SK-N-SH (cell line): ENCODE measurements around the gene GLIS1. TPM values are rescaled to one million over a fixed set of nuclear protein-coding genes. Genes with fewer than 3 reads are reported as not detected.

Experiments used
- CTCF ChIA-PET: fragments of 300-600, 350-600 bp; formaldehyde crosslinking; extraction: SDS; loops from one replicate; lab custom pipeline; 2021; lab: Yijun Ruan, JAX
- POLR2A ChIA-PET: fragments of 350-600 bp; sonication (Branson Sonifier 250); formaldehyde crosslinking; extraction: SDS; loops from one replicate; lab custom pipeline; 2020; ENCODE audit warnings: antibody characterized with exemption, inconsistent platforms; lab: Yijun Ruan, JAX
- DNase-seq: peaks from one replicate; pipeline ENCODE4 v3.0.0; 2012
- H2AFZ ChIP-seq: fragments of 200-600 bp; sonication (generic); 2 replicates; pipeline ENCODE4 v1.8.1; 2016; ENCODE audit warnings: antibody characterized with exemption, mild to moderate bottlenecking, low read depth
- H3F3A ChIP-seq: fragments of 200-600 bp; sonication (generic); replicated peaks from 2 replicates; pipeline ENCODE3; 2016; ENCODE audit warnings: antibody characterized with exemption, mild to moderate bottlenecking; ENCODE audit not compliant: insufficient read depth
- H3K27ac ChIP-seq, 2 experiments: fragments of 200-500 bp in 1 of 2; fragments of 200-600 bp in 1 of 2; sonication (Bioruptor generic) in 1 of 2; sonication (generic), shearing (Covaris generic) in 1 of 2; 2 replicates each; pipeline versions ENCODE4 v1.5.1 to v1.6.1; 2014 to 2016; ENCODE audit warnings: low read depth in 2 of 2, inconsistent platforms in 1 of 2, low read length in 1 of 2, mild to moderate bottlenecking in 1 of 2, mixed read lengths in 1 of 2
- H3K27me3 ChIP-seq: fragments of 200-600 bp; sonication (generic), shearing (Covaris generic); 2 replicates; pipeline ENCODE4 v1.6.1; 2016; ENCODE audit warnings: mixed run types; ENCODE audit not compliant: insufficient read depth
- H3K36me3 ChIP-seq, 2 experiments: fragments of 200-500 bp in 1 of 2; fragments of 200-600 bp in 1 of 2; sonication (Bioruptor generic) in 1 of 2; sonication (generic) in 1 of 2; replicated peaks in 1 of 2; 2 replicates each; pipeline versions ENCODE3 to v1.5.1; 2014 to 2016; ENCODE audit warnings: low read length in 1 of 2, mild to moderate bottlenecking in 1 of 2; ENCODE audit not compliant: insufficient read depth in 2 of 2, control insufficient read depth in 1 of 2
- H3K4me1 ChIP-seq, 2 experiments: fragments of 200-500 bp in 1 of 2; fragments of 200-600 bp in 1 of 2; sonication (Bioruptor generic) in 1 of 2; sonication (generic), shearing (Covaris generic) in 1 of 2; 2 replicates each; pipeline versions ENCODE4 v1.5.1 to v1.6.1; 2014 to 2016; ENCODE audit warnings: low read depth in 1 of 2, low read length in 1 of 2, mixed run types in 1 of 2; ENCODE audit not compliant: insufficient read depth in 2 of 2, control insufficient read depth in 1 of 2
- H3K4me2 ChIP-seq: fragments of 200-600 bp; sonication (generic), shearing (Covaris generic); 2 replicates; pipeline ENCODE4 v1.6.1; 2017; ENCODE audit warnings: mixed run types
- H3K4me3 ChIP-seq, 2 experiments: fragments of 200-500 bp in 1 of 2; fragments of 200-600 bp in 1 of 2; sonication (Bioruptor generic) in 1 of 2; sonication (generic), shearing (Covaris generic) in 1 of 2; 2 replicates each; pipeline versions ENCODE4 v1.5.1 to v1.8.1; 2014 to 2016; ENCODE audit warnings: low read depth in 2 of 2, inconsistent platforms in 1 of 2, low read length in 1 of 2, mild to moderate bottlenecking in 1 of 2, mixed read lengths in 1 of 2, moderate library complexity in 1 of 2
- H3K79me2 ChIP-seq: fragments of 200-600 bp; sonication (generic); 2 replicates; pipeline ENCODE4 v1.8.1; 2017; ENCODE audit warnings: mild to moderate bottlenecking; ENCODE audit not compliant: insufficient read depth
- H3K9ac ChIP-seq: fragments of 200-600 bp; sonication (generic); 2 replicates; pipeline ENCODE4 v1.6.1; 2017; ENCODE audit warnings: mixed run types
- H3K9me2 ChIP-seq: fragments of 200-600 bp; sonication (generic); 2 replicates; pipeline ENCODE4 v1.6.1; 2017; ENCODE audit warnings: mixed run types
- H3K9me3 ChIP-seq: fragments of 200-600 bp; sonication (generic); 2 replicates; pipeline ENCODE4 v1.6.1; 2017; ENCODE audit warnings: mixed run types, mild to moderate bottlenecking, moderate library complexity
- H4K20me1 ChIP-seq: fragments of 200-600 bp; sonication (generic); 2 replicates; pipeline ENCODE4 v1.6.1; 2017; ENCODE audit warnings: mild to moderate bottlenecking, mixed run types; ENCODE audit not compliant: insufficient read depth
- EZH2phosphoT487 ChIP-seq: fragments of 200-600 bp; sonication (generic); IDR thresholded peaks from 2 replicates; pipeline ENCODE4 v1.6.1; 2017; ENCODE audit warnings: low read depth, mixed run types, mild to moderate bottlenecking, antibody characterized with exemption, moderate library complexity, borderline replicate concordance
- FOSL2 ChIP-seq: IDR thresholded peaks from 2 replicates; pipeline ENCODE4 v1.4.0; 2012; ENCODE audit warnings: low read depth, mild to moderate bottlenecking, moderate library complexity, borderline replicate concordance
- GABPA ChIP-seq: IDR thresholded peaks from 2 replicates; pipeline ENCODE4 v1.4.0; 2012; ENCODE audit warnings: low read depth, mild to moderate bottlenecking
- GATA2 ChIP-seq: sonication (generic); formaldehyde crosslinking; IDR thresholded peaks from 2 replicates; pipeline ENCODE4 v1.5.0; 2020; ENCODE audit warnings: mild to moderate bottlenecking, missing genetic modification reagents
- MEF2A ChIP-seq: IDR thresholded peaks from 2 replicates; pipeline ENCODE4 v1.4.0; 2012; ENCODE audit warnings: low read depth, borderline replicate concordance
- RAD21 ChIP-seq: IDR thresholded peaks from 2 replicates; pipeline ENCODE4 v1.6.1; 2012; ENCODE audit warnings: mild to moderate bottlenecking, low read length
- RFX5 ChIP-seq: IDR thresholded peaks from 2 replicates; pipeline ENCODE4 v1.6.1; 2012; ENCODE audit warnings: mild to moderate bottlenecking, improper control_type of control experiment, low read length
- TAF1 ChIP-seq: IDR thresholded peaks from 2 replicates; pipeline ENCODE4 v1.6.1; 2012; ENCODE audit warnings: low read depth, mild to moderate bottlenecking, low read length, moderate library complexity, borderline replicate concordance
- TEAD4 ChIP-seq: IDR thresholded peaks from 2 replicates; pipeline ENCODE4 v1.4.0; 2012; ENCODE audit warnings: mild to moderate bottlenecking, borderline replicate concordance; ENCODE audit not compliant: insufficient read depth
- WGBS: methylation state at CpG from one replicate; pipeline ENCODE4 v1.1.6; 2017; ENCODE audit warnings: low lambda C conversion rate; 5-methylcytosine and 5-hydroxymethylcytosine counted together
- polyA plus RNA-seq, 3 experiments: library from polyadenylated mRNA; depleted of rRNA; stranded (reverse); fragments of >200 nt; gene quantifications; 2 replicates each; pipeline ENCODE4 v1.2.3, GENCODE V29; 2012
- TF ChIP-seq, protein P1 (sequence below): fragments of 150-350 bp; IDR thresholded peaks from 2 replicates; pipeline ENCODE4 v1.6.1; 2016; ENCODE audit warnings: mild to moderate bottlenecking, low read depth, low read length
- TF ChIP-seq, protein P2 (sequence below): IDR thresholded peaks from 2 replicates; pipeline ENCODE4 v1.4.0; 2012; ENCODE audit warnings: low read depth
- TF ChIP-seq, protein P3 (sequence below): fragments of 150-350 bp; IDR thresholded peaks from 2 replicates; pipeline ENCODE4 v1.6.1; 2017; ENCODE audit warnings: antibody characterized with exemption, low read length, low read depth, borderline replicate concordance
- TF ChIP-seq, protein P4 (sequence below): fragments of 200-600 bp; sonication (generic); IDR thresholded peaks from 2 replicates; pipeline ENCODE4 v1.6.1; 2017; ENCODE audit warnings: antibody characterized with exemption, mild to moderate bottlenecking, moderate library complexity

The GLIS1 gene
- polyA plus RNA-seq, 1 of the 3 experiments (the other 2 are of a cell fraction): 0.13 TPM

DNA sequence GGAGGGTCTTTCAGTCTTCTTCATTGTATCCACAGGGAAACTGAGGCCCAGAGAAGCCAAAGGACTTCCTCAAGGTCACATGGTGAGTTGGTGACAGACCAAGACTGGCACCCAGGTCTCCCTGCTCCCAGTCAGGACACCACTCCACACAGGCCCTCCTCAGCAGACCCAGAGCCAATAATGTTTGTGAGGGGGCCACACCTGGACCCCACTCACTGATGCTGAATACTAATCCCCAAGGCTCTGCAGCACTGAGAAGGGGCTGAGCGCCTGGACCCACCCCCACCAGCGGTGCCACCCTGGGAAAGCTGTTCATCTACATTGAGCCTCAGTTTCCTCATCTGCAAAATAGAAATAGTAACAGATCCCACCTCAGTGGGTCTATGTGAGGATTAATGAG lies 79.5 kb downstream of the GLIS1 start:
- H3K79me2 ChIP-seq: no peaks in the 10 kb centered on the region
- no peaks in the 10 kb centered on the region; the same call in 1 of the 2 replicates for H4K20me1 ChIP-seq

More for the DNA sequence above, 79.5 kb downstream of the GLIS1 start:
- WGBS: no CpG with 5 or more reads among the region's 2 CpGs
- no peak overlapping the region for H3K4me2 ChIP-seq
- CTCF ChIA-PET: interaction anchor here (1.0 to 1.1 kb wide), 2 partner anchors 12 to 175 kb away, joined by 3 read pairs; no protein-coding TSS in a partner anchor
- H2AFZ ChIP-seq: no peak overlapping the region
- no peaks in the 10 kb centered on the region for H3F3A ChIP-seq
- POLR2A ChIA-PET: no interaction called here
- H3K9me2 ChIP-seq: no peaks in the 10 kb centered on the region
- H3K4me1 ChIP-seq: peaks cover 0 to 18% of the 10 kb centered on the region in 2 experiments; a peak in 2 of 4 replicates
- no peaks in the 10 kb centered on the region for H3K36me3 ChIP-seq
- no peak overlapping the region for H3K4me3 ChIP-seq
- H3K9me3 ChIP-seq: no peaks in the 10 kb centered on the region
- no peak overlapping the region for H3K9ac ChIP-seq
- H3K27me3 ChIP-seq: no peaks in the 10 kb centered on the region
- no peak for TF ChIP-seq RAD21
- no peak for TF ChIP-seq GABPA
- TF ChIP-seq FOSL2: no peak
- TF ChIP-seq TEAD4: no peak
- no peak for TF ChIP-seq EZH2phosphoT487
- TF ChIP-seq, protein P1, sequence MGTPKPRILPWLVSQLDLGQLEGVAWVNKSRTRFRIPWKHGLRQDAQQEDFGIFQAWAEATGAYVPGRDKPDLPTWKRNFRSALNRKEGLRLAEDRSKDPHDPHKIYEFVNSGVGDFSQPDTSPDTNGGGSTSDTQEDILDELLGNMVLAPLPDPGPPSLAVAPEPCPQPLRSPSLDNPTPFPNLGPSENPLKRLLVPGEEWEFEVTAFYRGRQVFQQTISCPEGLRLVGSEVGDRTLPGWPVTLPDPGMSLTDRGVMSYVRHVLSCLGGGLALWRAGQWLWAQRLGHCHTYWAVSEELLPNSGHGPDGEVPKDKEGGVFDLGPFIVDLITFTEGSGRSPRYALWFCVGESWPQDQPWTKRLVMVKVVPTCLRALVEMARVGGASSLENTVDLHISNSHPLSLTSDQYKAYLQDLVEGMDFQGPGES: no peak
- no peak for TF ChIP-seq MEF2A
- TF ChIP-seq, protein P2, sequence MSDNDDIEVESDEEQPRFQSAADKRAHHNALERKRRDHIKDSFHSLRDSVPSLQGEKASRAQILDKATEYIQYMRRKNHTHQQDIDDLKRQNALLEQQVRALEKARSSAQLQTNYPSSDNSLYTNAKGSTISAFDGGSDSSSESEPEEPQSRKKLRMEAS: no peak
- TF ChIP-seq, protein P3, sequence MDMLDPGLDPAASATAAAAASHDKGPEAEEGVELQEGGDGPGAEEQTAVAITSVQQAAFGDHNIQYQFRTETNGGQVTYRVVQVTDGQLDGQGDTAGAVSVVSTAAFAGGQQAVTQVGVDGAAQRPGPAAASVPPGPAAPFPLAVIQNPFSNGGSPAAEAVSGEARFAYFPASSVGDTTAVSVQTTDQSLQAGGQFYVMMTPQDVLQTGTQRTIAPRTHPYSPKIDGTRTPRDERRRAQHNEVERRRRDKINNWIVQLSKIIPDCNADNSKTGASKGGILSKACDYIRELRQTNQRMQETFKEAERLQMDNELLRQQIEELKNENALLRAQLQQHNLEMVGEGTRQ: no peak
- no peak for TF ChIP-seq RFX5
- no peak for TF ChIP-seq TAF1
- no peak for TF ChIP-seq GATA2
- TF ChIP-seq, protein P4, sequence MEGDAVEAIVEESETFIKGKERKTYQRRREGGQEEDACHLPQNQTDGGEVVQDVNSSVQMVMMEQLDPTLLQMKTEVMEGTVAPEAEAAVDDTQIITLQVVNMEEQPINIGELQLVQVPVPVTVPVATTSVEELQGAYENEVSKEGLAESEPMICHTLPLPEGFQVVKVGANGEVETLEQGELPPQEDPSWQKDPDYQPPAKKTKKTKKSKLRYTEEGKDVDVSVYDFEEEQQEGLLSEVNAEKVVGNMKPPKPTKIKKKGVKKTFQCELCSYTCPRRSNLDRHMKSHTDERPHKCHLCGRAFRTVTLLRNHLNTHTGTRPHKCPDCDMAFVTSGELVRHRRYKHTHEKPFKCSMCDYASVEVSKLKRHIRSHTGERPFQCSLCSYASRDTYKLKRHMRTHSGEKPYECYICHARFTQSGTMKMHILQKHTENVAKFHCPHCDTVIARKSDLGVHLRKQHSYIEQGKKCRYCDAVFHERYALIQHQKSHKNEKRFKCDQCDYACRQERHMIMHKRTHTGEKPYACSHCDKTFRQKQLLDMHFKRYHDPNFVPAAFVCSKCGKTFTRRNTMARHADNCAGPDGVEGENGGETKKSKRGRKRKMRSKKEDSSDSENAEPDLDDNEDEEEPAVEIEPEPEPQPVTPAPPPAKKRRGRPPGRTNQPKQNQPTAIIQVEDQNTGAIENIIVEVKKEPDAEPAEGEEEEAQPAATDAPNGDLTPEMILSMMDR: no peak
- H3K27ac ChIP-seq: no peak overlapping the region
- DNase-seq: no peak
